Hematopoietic multipotent progenitor cell treated with erythropoietin and hydrocortisone succinate and interleukin-3 and kit ligand, for 6 days (in vitro differentiated cells): ENCODE results near the gene RAET1G.
"Not testable (repeated sequence)": the region's sequence is repeated elsewhere in the genome, so short reads cannot be mapped to it uniquely, and the experiment has no call there.

Source experiments
- DNase-seq: peaks from one replicate; pipeline ENCODE4 v3.0.0-alpha.2; 2015

The RAET1G gene

GRCh38 chr6:149933461-149933860 lies 10.5 kb upstream of the RAET1G start:
- DNase-seq = no peak

- DNase-seq = no peak
Observed at GRCh38 chr6:149933036-149933435, 10.1 kb upstream of the RAET1G start.

GRCh38 chr6:149931501-149931900 lies 8.6 kb upstream of the RAET1G start:
- no peak for DNase-seq

- peak; percentile 44 for DNase-seq
Observed at GRCh38 chr6:149929422-149929821, 6.5 kb upstream of the RAET1G start.

- not testable (repeated sequence) for DNase-seq
Observed at GRCh38 chr6:149927025-149927424, 4.1 kb upstream of the RAET1G start.

GRCh38 chr6:149925974-149926777 lies 3.3 kb upstream of the RAET1G start:
- peak; percentile 93 for DNase-seq

GRCh38 chr6:149925253-149925973 lies 2.5 kb upstream of the RAET1G start:
- no peak for DNase-seq

- DNase-seq = no peak
Observed at GRCh38 chr6:149924933-149925252, 2.0 kb upstream of the RAET1G start.

- DNase-seq = no peak
Observed at GRCh38 chr6:149924206-149924932, 1.4 kb upstream of the RAET1G start.

GRCh38 chr6:149923327-149923986 lies 536 bp upstream of the RAET1G start:
- DNase-seq = no peak

GRCh38 chr6:149922091-149922490 lies 830 bp downstream of the RAET1G start:
- DNase-seq = not testable (repeated sequence)

- DNase-seq = no peak
Observed at GRCh38 chr6:149921361-149921760, 1.6 kb downstream of the RAET1G start.

- no peak for DNase-seq
Observed at GRCh38 chr6:149919834-149920225, 3.1 kb downstream of the RAET1G start.

GRCh38 chr6:149919126-149919833 lies 3.6 kb downstream of the RAET1G start:
- not testable (repeated sequence) for DNase-seq

- DNase-seq = no peak
Observed at GRCh38 chr6:149918151-149918905, 4.6 kb downstream of the RAET1G start.

- DNase-seq = no peak
Observed at GRCh38 chr6:149917679-149918078, 5.2 kb downstream of the RAET1G start.

GRCh38 chr6:149915970-149916865 lies 6.7 kb downstream of the RAET1G start:
- DNase-seq = no peak

GRCh38 chr6:149913540-149914240 lies 9.2 kb downstream of the RAET1G start:
- DNase-seq = no peak

- peak; percentile 44 for DNase-seq
Observed at GRCh38 chr6:149913085-149913484, 9.8 kb downstream of the RAET1G start.

GRCh38 chr6:149912680-149913079 lies 10.2 kb downstream of the RAET1G start:
- DNase-seq = not testable (repeated sequence)
